ENCODE measurements around the gene CLMN.
"Not testable (repeated sequence)": the region's sequence is repeated elsewhere in the genome, so short reads cannot be mapped to it uniquely, and the experiment has no call there.

The CLMN gene

GRCh38 chr14:95211721-95212504 lies 107.8 kb downstream of the CLMN start:
- no peaks in the 10 kb centered on the region for H3K27me3 ChIP-seq (ENCODE audit: control insufficient read depth in 1 of 2, insufficient read depth in 2 of 2, low read length in 2 of 2)
- no peak overlapping the region for H3K27ac ChIP-seq (ENCODE audit: low read depth, low read length)
- H3K36me3 ChIP-seq (ENCODE audit: control insufficient read depth in 1 of 2, insufficient read depth in 2 of 2, low read length in 2 of 2) = peaks cover 0 to 6% of the 10 kb centered on the region in 2 donors

DNA sequence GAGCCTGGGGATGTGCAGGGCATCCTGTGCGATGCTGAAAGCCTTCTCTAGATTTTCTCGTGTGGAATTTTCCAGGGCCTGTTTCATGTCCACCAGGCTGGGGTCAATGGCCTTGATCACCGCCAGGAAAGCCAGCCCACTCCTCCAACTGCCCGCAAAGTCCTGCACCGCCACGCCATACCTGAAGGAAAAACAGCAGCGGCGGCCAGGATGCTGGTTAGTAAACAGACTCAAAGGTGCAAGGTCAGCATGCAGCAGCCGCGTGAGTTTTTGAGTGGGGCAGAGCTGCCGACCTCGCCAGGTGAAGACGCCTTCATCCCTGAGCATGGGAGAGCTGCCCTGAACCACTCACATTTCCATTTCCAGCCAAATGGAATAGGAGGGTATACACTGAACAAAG lies 109.0 kb downstream of the CLMN start:
- no peak overlapping the region for H3K4me3 ChIP-seq (ENCODE audit: low read depth in 1 of 2, low read length in 2 of 2)
- H3K36me3 ChIP-seq (ENCODE audit: control insufficient read depth in 1 of 2, insufficient read depth in 2 of 2, low read length in 2 of 2) = peaks cover 0 to 6% of the 10 kb centered on the region in 2 donors
- no peak overlapping the region for H3K9ac ChIP-seq (ENCODE audit: low read depth in 1 of 2, low read length in 2 of 2)
- H3K9me3 ChIP-seq (ENCODE audit: control insufficient read depth in 1 of 2, low read length in 2 of 2) = no peaks in the 10 kb centered on the region
- H3K27ac ChIP-seq (ENCODE audit: low read depth, low read length) = no peak overlapping the region
- H3K4me1 ChIP-seq (ENCODE audit: control insufficient read depth in 1 of 2, insufficient read depth in 2 of 2, low read length in 2 of 2) = no peaks in the 10 kb centered on the region
- H3K27me3 ChIP-seq (ENCODE audit: control insufficient read depth in 1 of 2, insufficient read depth in 2 of 2, low read length in 2 of 2) = no peaks in the 10 kb centered on the region

More at GRCh38 chr14:95211721-95212504, 107.8 kb downstream of the CLMN start:
- H3K9ac ChIP-seq (ENCODE audit: low read depth in 1 of 2, low read length in 2 of 2) = no peak overlapping the region
- no peaks in the 10 kb centered on the region for H3K4me1 ChIP-seq (ENCODE audit: control insufficient read depth in 1 of 2, insufficient read depth in 2 of 2, low read length in 2 of 2)
- no peak overlapping the region for H3K4me3 ChIP-seq (ENCODE audit: low read depth in 1 of 2, low read length in 2 of 2)
- H3K9me3 ChIP-seq (ENCODE audit: control insufficient read depth in 1 of 2, low read length in 2 of 2) = no peaks in the 10 kb centered on the region

- H3K9ac ChIP-seq (ENCODE audit: low read depth in 1 of 2, low read length in 2 of 2) = no peak overlapping the region
- peaks cover 11 to 12% of the 10 kb centered on the region in 2 donors for H3K36me3 ChIP-seq (ENCODE audit: control insufficient read depth in 1 of 2, insufficient read depth in 2 of 2, low read length in 2 of 2)
- H3K27ac ChIP-seq (ENCODE audit: low read depth, low read length) = no peak overlapping the region
Observed at GRCh38 chr14:95208598-95208997, 111.1 kb downstream of the CLMN start.

GRCh38 chr14:95207475-95208233 lies 112.1 kb downstream of the CLMN start:
- Histone ChIP-seq H3K27ac (ENCODE audit: low read depth, low read length) (no peak overlapping the region), H3K9ac (ENCODE audit: low read depth in 1 of 2, low read length in 2 of 2) (no peak overlapping the region), H3K9me3 (ENCODE audit: control insufficient read depth in 1 of 2, low read length in 2 of 2) (peaks cover 0 to 5% of the 10 kb centered on the region in 2 donors), H3K27me3 (ENCODE audit: control insufficient read depth in 1 of 2, insufficient read depth in 2 of 2, low read length in 2 of 2) (no peaks in the 10 kb centered on the region), H3K36me3 (ENCODE audit: control insufficient read depth in 1 of 2, insufficient read depth in 2 of 2, low read length in 2 of 2) (peaks cover 13 to 14% of the 10 kb centered on the region in 2 donors), H3K4me3 (ENCODE audit: low read depth in 1 of 2, low read length in 2 of 2) (no peak overlapping the region), H3K4me1 (ENCODE audit: control insufficient read depth in 1 of 2, insufficient read depth in 2 of 2, low read length in 2 of 2) (no peaks in the 10 kb centered on the region)

More at GRCh38 chr14:95208598-95208997, 111.1 kb downstream of the CLMN start:
- Histone ChIP-seq H3K4me1 (ENCODE audit: control insufficient read depth in 1 of 2, insufficient read depth in 2 of 2, low read length in 2 of 2) (no peaks in the 10 kb centered on the region), H3K4me3 (ENCODE audit: low read depth in 1 of 2, low read length in 2 of 2) (no peak overlapping the region), H3K27me3 (ENCODE audit: control insufficient read depth in 1 of 2, insufficient read depth in 2 of 2, low read length in 2 of 2) (no peaks in the 10 kb centered on the region), H3K9me3 (ENCODE audit: control insufficient read depth in 1 of 2, low read length in 2 of 2) (peaks cover 0 to 5% of the 10 kb centered on the region in 2 donors)

DNA sequence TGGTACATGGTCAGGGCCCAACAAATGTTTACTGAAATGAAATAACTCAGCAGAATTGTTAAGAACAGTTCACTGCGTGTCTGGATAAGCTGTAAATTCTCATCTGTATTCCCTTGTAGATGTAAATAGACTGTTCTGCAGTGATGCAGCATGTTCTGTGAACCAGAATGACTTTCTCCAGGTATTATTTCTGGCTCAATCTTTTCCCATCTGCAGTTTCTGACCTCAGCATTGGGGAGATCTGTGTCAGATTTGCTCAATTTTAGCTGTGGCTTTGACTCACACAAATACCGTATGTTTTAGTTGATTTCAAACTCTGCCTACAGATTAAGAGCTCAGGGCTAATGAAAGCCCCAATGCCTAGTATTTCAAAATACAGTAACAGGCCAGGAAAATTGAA lies 113.2 kb downstream of the CLMN start:
- Histone ChIP-seq H3K4me3 (ENCODE audit: low read depth in 1 of 2, low read length in 2 of 2) (no peak overlapping the region), H3K9ac (ENCODE audit: low read depth in 1 of 2, low read length in 2 of 2) (no peak overlapping the region), H3K27me3 (ENCODE audit: control insufficient read depth in 1 of 2, insufficient read depth in 2 of 2, low read length in 2 of 2) (no peaks in the 10 kb centered on the region), H3K9me3 (ENCODE audit: control insufficient read depth in 1 of 2, low read length in 2 of 2) (peaks cover 0 to 5% of the 10 kb centered on the region in 2 donors), H3K4me1 (ENCODE audit: control insufficient read depth in 1 of 2, insufficient read depth in 2 of 2, low read length in 2 of 2) (no peaks in the 10 kb centered on the region), H3K27ac (ENCODE audit: low read depth, low read length) (no peak overlapping the region), H3K36me3 (ENCODE audit: control insufficient read depth in 1 of 2, insufficient read depth in 2 of 2, low read length in 2 of 2) (peaks cover 14 to 16% of the 10 kb centered on the region in 2 donors)

GRCh38 chr14:95204705-95205104 lies 115.0 kb downstream of the CLMN start:
- no peak overlapping the region for H3K27ac ChIP-seq (ENCODE audit: low read depth, low read length)
- peaks cover 0 to 5% of the 10 kb centered on the region in 2 donors for H3K9me3 ChIP-seq (ENCODE audit: control insufficient read depth in 1 of 2, low read length in 2 of 2)

GRCh38 chr14:95201745-95202144 lies 118.0 kb downstream of the CLMN start:
- not testable (repeated sequence) for H3K27ac ChIP-seq (ENCODE audit: low read depth, low read length); H3K27me3 ChIP-seq (ENCODE audit: control insufficient read depth in 1 of 2, insufficient read depth in 2 of 2, low read length in 2 of 2); H3K4me3 ChIP-seq (ENCODE audit: low read depth in 1 of 2, low read length in 2 of 2); H3K9ac ChIP-seq (ENCODE audit: low read depth in 1 of 2, low read length in 2 of 2); H3K4me1 ChIP-seq (ENCODE audit: control insufficient read depth in 1 of 2, insufficient read depth in 2 of 2, low read length in 2 of 2); H3K9me3 ChIP-seq (ENCODE audit: control insufficient read depth in 1 of 2, low read length in 2 of 2)
- H3K36me3 ChIP-seq (ENCODE audit: control insufficient read depth in 1 of 2, insufficient read depth in 2 of 2, low read length in 2 of 2) = peaks cover 14 to 16% of the 10 kb centered on the region in 2 donors

More at GRCh38 chr14:95204705-95205104, 115.0 kb downstream of the CLMN start:
- Histone ChIP-seq H3K9ac (ENCODE audit: low read depth in 1 of 2, low read length in 2 of 2) (no peak overlapping the region), H3K4me3 (ENCODE audit: low read depth in 1 of 2, low read length in 2 of 2) (no peak overlapping the region), H3K36me3 (ENCODE audit: control insufficient read depth in 1 of 2, insufficient read depth in 2 of 2, low read length in 2 of 2) (peaks cover 14 to 16% of the 10 kb centered on the region in 2 donors), H3K4me1 (ENCODE audit: control insufficient read depth in 1 of 2, insufficient read depth in 2 of 2, low read length in 2 of 2) (no peaks in the 10 kb centered on the region), H3K27me3 (ENCODE audit: control insufficient read depth in 1 of 2, insufficient read depth in 2 of 2, low read length in 2 of 2) (no peaks in the 10 kb centered on the region)

DNA sequence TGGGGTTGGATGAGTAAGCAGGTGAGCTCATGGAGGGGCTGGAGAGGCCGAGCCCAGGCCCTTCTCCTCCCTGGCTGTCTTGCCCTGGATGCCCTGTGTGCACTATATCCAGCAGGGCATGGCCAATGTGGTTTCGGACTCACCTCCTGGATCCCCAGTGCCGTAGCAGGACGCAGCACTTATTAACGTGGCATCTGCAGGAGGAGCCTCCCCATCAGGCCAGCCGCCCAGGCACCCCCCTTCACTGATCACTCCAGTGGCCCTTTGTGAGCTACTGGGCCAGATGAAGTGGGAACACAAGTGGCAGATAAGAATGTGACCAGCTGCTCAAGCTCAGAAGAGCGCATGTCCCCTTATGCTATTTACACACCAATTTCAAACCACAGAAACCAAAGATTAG lies 119.3 kb downstream of the CLMN start:
- no peak overlapping the region for H3K27ac ChIP-seq (ENCODE audit: low read depth, low read length)
- H3K36me3 ChIP-seq (ENCODE audit: control insufficient read depth in 1 of 2, insufficient read depth in 2 of 2, low read length in 2 of 2) = peaks cover 13 to 16% of the 10 kb centered on the region in 2 donors
- H3K9ac ChIP-seq (ENCODE audit: low read depth in 1 of 2, low read length in 2 of 2) = no peak overlapping the region
- H3K4me3 ChIP-seq (ENCODE audit: low read depth in 1 of 2, low read length in 2 of 2) = no peak overlapping the region
- no peaks in the 10 kb centered on the region for H3K27me3 ChIP-seq (ENCODE audit: control insufficient read depth in 1 of 2, insufficient read depth in 2 of 2, low read length in 2 of 2)
- H3K4me1 ChIP-seq (ENCODE audit: control insufficient read depth in 1 of 2, insufficient read depth in 2 of 2, low read length in 2 of 2) = no peaks in the 10 kb centered on the region
- H3K9me3 ChIP-seq (ENCODE audit: control insufficient read depth in 1 of 2, low read length in 2 of 2) = peaks cover 0 to 5% of the 10 kb centered on the region in 2 donors

DNA sequence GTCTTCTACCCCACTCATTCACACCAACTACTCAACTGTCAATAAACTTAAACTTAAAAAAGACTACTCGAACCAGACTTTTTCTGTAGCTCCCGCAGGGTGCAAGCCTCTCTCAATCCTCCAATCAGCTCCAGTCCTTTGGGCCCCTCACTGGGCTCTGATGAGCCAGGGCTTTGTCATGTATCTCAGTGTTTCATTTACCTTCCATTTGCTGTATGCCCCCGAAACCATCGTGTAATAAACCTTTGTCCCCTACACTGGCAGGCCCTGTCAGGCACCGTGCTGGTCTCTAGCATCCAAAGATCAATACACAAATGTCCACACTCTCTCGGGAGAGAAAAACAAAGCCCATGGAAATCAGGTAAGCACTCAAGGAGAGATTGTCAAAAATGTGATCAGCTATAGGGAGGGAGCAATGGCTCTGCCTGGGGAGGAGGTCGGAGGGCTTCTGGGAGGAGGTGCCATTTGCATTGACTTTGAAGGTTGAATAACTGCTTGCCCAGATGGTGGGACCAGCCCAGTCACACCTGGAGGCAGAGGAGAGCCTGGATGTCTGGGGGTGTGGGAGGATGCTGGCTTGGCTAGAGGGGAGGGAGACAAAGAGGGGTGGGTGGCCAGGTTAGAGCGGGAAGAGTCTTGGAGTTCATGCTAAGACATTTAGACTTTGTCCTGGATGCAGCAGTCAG lies 120.3 kb downstream of the CLMN start:
- Histone ChIP-seq H3K9ac (ENCODE audit: low read depth in 1 of 2, low read length in 2 of 2) (no peak overlapping the region), H3K9me3 (ENCODE audit: control insufficient read depth in 1 of 2, low read length in 2 of 2) (no peaks in the 10 kb centered on the region), H3K4me3 (ENCODE audit: low read depth in 1 of 2, low read length in 2 of 2) (no peak overlapping the region), H3K36me3 (ENCODE audit: control insufficient read depth in 1 of 2, insufficient read depth in 2 of 2, low read length in 2 of 2) (peaks cover 10 to 16% of the 10 kb centered on the region in 2 donors), H3K4me1 (ENCODE audit: control insufficient read depth in 1 of 2, insufficient read depth in 2 of 2, low read length in 2 of 2) (no peaks in the 10 kb centered on the region), H3K27me3 (ENCODE audit: control insufficient read depth in 1 of 2, insufficient read depth in 2 of 2, low read length in 2 of 2) (no peaks in the 10 kb centered on the region), H3K27ac (ENCODE audit: low read depth, low read length) (no peak overlapping the region)

GRCh38 chr14:95198320-95198719 lies 121.4 kb downstream of the CLMN start:
- Histone ChIP-seq H3K9ac (ENCODE audit: low read depth in 1 of 2, low read length in 2 of 2) (no peak overlapping the region), H3K4me1 (ENCODE audit: control insufficient read depth in 1 of 2, insufficient read depth in 2 of 2, low read length in 2 of 2) (no peaks in the 10 kb centered on the region), H3K27me3 (ENCODE audit: control insufficient read depth in 1 of 2, insufficient read depth in 2 of 2, low read length in 2 of 2) (no peaks in the 10 kb centered on the region), H3K9me3 (ENCODE audit: control insufficient read depth in 1 of 2, low read length in 2 of 2) (no peaks in the 10 kb centered on the region), H3K27ac (ENCODE audit: low read depth, low read length) (no peak overlapping the region), H3K4me3 (ENCODE audit: low read depth in 1 of 2, low read length in 2 of 2) (no peak overlapping the region), H3K36me3 (ENCODE audit: control insufficient read depth in 1 of 2, insufficient read depth in 2 of 2, low read length in 2 of 2) (peaks cover 0 to 12% of the 10 kb centered on the region in 2 donors)
